GM12801 (cell line): Measurements from ENCODE around the gene CEP76.

Experiments used
- CTCF ChIP-seq: IDR thresholded peaks from one replicate; pipeline ENCODE4 v1.5.1; 2011; ENCODE audit warnings: control low read depth; ENCODE audit not compliant: insufficient read length; ENCODE audit errors: extremely low read depth

Gene CEP76

GRCh38 chr18:12726331-12726730 lies 23.8 kb upstream of the CEP76 start:
- TF ChIP-seq CTCF, result no peak

GRCh38 chr18:12722731-12723130 lies 20.2 kb upstream of the CEP76 start:
- TF ChIP-seq CTCF, result no peak

GRCh38 chr18:12721495-12722275 lies 19.2 kb upstream of the CEP76 start:
- TF ChIP-seq CTCF, result no peak

- TF ChIP-seq CTCF, result no peak
Observed at GRCh38 chr18:12711446-12711845, 8.9 kb upstream of the CEP76 start.

GRCh38 chr18:12703664-12704063 lies 1.1 kb upstream of the CEP76 start:
- TF ChIP-seq CTCF, result no peak

- TF ChIP-seq CTCF, result no peak
Observed at GRCh38 chr18:12703096-12703567, 609 bp upstream of the CEP76 start.

- no peak for TF ChIP-seq CTCF
Observed at GRCh38 chr18:12701161-12701560, 1.4 kb downstream of the CEP76 start.

- TF ChIP-seq CTCF, result no peak
Observed at GRCh38 chr18:12699747-12700146, 2.8 kb downstream of the CEP76 start.
